A549 (cell line): Measurements from ENCODE around the gene ACD. TPM values are rescaled to one million over a fixed set of nuclear protein-coding genes. Genes with fewer than 3 reads are reported as not detected.

ENCODE experiments used
- ATAC-seq, 2 experiments: fragments of 200-7000 bp in 1 of 2; fragments of >200 bp in 1 of 2; cut with Nextera tagmentation in 1 of 2; cut with Tn5 transposase in 1 of 2; 3 replicates each; pipeline versions ENCODE4 v1.8.0 to v1.9.1; 2018 to 2020; ENCODE audit warnings: mild to moderate bottlenecking in 1 of 2, moderate library complexity in 1 of 2
- CTCF ChIA-PET: fragments of 300-600 bp; sonication (Branson Sonifier 250); formaldehyde crosslinking; extraction: SDS; loops from one replicate; lab custom pipeline; 2021; ENCODE audit warnings: antibody characterized with exemption, inconsistent platforms; lab: Yijun Ruan, JAX
- POLR2A ChIA-PET: fragments of 350-600 bp; formaldehyde crosslinking; extraction: SDS; loops from one replicate; lab custom pipeline; 2021; ENCODE audit warnings: antibody characterized with exemption, inconsistent platforms; lab: Yijun Ruan, JAX
- DNase-seq, 2 experiments: peaks; one replicate each; pipeline versions ENCODE4 v3.0.0 to v3.0.0-alpha.2; 2011 to 2016; ENCODE audit warnings: low read depth in 1 of 2, low spot score in 1 of 2
- FAIRE-seq: peaks from 2 replicates; lab custom pipeline; 2011; peaks lifted over from hg19 to GRCh38; lab: Jason Lieb, UNC
- H3K27ac ChIP-seq, 2 experiments: fragments of >200 bp; sonication (Bioruptor Twin); formaldehyde crosslinking; 3 replicates each; pipeline ENCODE4 v1.5.1; 2016 to 2017
- H3K4me1 ChIP-seq: fragments of >200 bp; sonication (Bioruptor Twin); formaldehyde crosslinking; 3 replicates; pipeline ENCODE4 v1.6.1; 2016
- H3K4me2 ChIP-seq: fragments of >200 bp; sonication (Bioruptor Twin); formaldehyde crosslinking; 3 replicates; pipeline ENCODE4 v1.6.1; 2016
- H3K4me3 ChIP-seq: fragments of >200 bp; sonication (Bioruptor Twin); formaldehyde crosslinking; 3 replicates; pipeline ENCODE4 v1.5.1; 2016
- H3K9me3 ChIP-seq: fragments of >200 bp; sonication (Bioruptor Twin); formaldehyde crosslinking; 3 replicates; pipeline ENCODE4 v1.6.1; 2016
- BHLHE40 ChIP-seq: IDR thresholded peaks from 2 replicates; pipeline ENCODE4 v1.6.1; 2012; ENCODE audit warnings: low read depth, low read length, inconsistent platforms
- CHD2 ChIP-seq: fragments of 150-350 bp; IDR thresholded peaks from 2 replicates; pipeline ENCODE4 v1.6.1; 2014; ENCODE audit warnings: low read length; ENCODE audit not compliant: partially characterized antibody
- EHMT2 ChIP-seq: fragments of 200-600 bp; sonication (generic); IDR thresholded peaks from 2 replicates; pipeline ENCODE4 v1.6.1; 2016; ENCODE audit warnings: antibody characterized with exemption, low read depth, mild to moderate bottlenecking, moderate library complexity
- EP300 ChIP-seq, 2 experiments: fragments of >200 bp; sonication (Bioruptor Twin); formaldehyde crosslinking; IDR thresholded peaks; 2 replicates in 1 of 2; 3 replicates in 1 of 2; pipeline ENCODE4 v1.6.1; 2016 to 2017
- FOSB ChIP-seq: fragments of 250-450 bp; sonication (Bioruptor Pico); IDR thresholded peaks from 2 replicates; pipeline ENCODE4 v1.5.0; 2020; ENCODE audit warnings: mild to moderate bottlenecking, moderate library complexity
- GATA3 ChIP-seq: IDR thresholded peaks from 2 replicates; pipeline ENCODE4 v1.6.1; 2012; ENCODE audit warnings: borderline replicate concordance
- HOXA7 ChIP-seq: fragments of 250-450 bp; sonication (Bioruptor Pico); IDR thresholded peaks from 2 replicates; pipeline ENCODE4 v1.5.0; 2020; ENCODE audit warnings: mild to moderate bottlenecking, moderate library complexity
- HOXB5 ChIP-seq: fragments of 250-450 bp; sonication (Bioruptor Pico); IDR thresholded peaks from 2 replicates; pipeline ENCODE4 v1.5.0; 2020; ENCODE audit warnings: mild to moderate bottlenecking, moderate library complexity
- KDM1A ChIP-seq: fragments of 200-600 bp; sonication (generic); IDR thresholded peaks from 2 replicates; pipeline ENCODE4 v1.6.1; 2016; ENCODE audit warnings: low read depth, mild to moderate bottlenecking
- KDM5A ChIP-seq: fragments of 200-600 bp; sonication (generic); IDR thresholded peaks from 2 replicates; pipeline ENCODE4 v1.6.1; 2016; ENCODE audit warnings: antibody characterized with exemption, mild to moderate bottlenecking
- MYC ChIP-seq: IDR thresholded peaks from 2 replicates; pipeline ENCODE4 v1.6.1; 2012; ENCODE audit warnings: mild to moderate bottlenecking, inconsistent platforms, low read length, improper control_type of control experiment, borderline replicate concordance
- NFE2L2 ChIP-seq: fragments of 150-350 bp; conservative IDR thresholded peaks from 2 replicates; pipeline ENCODE4 v1.6.1; 2014; ENCODE audit warnings: low read length
- NPAS2 ChIP-seq: fragments of 250-450 bp; sonication (Bioruptor Pico); IDR thresholded peaks from 2 replicates; pipeline ENCODE4 v1.8.0; 2022; ENCODE audit warnings: mild to moderate bottlenecking, moderate library complexity, borderline replicate concordance
- PHF8 ChIP-seq: fragments of 200-600 bp; sonication (generic); IDR thresholded peaks from 2 replicates; pipeline ENCODE4 v1.6.1; 2016; ENCODE audit warnings: low read depth, mild to moderate bottlenecking, antibody characterized with exemption, moderate library complexity, borderline replicate concordance
- POLR2A ChIP-seq: IDR thresholded peaks from 2 replicates; pipeline ENCODE4 v1.6.1; 2012; ENCODE audit warnings: mild to moderate bottlenecking, low read length
- RAD21 ChIP-seq, 2 experiments: fragments of >200 bp in 1 of 2; sonication (Bioruptor Twin) in 1 of 2; formaldehyde crosslinking in 1 of 2; IDR thresholded peaks in 1 of 2; conservative IDR thresholded peaks in 1 of 2; 2 replicates in 1 of 2; 3 replicates in 1 of 2; pipeline ENCODE4 v1.6.1; 2012 to 2018; ENCODE audit warnings: inconsistent platforms in 1 of 2
- RARB ChIP-seq: fragments of 250-450 bp; sonication (Bioruptor Pico); IDR thresholded peaks from 2 replicates; pipeline ENCODE4 v1.8.0; 2021; ENCODE audit warnings: mild to moderate bottlenecking, moderate library complexity
- RFX5 ChIP-seq: fragments of 450-650 bp; IDR thresholded peaks from 2 replicates; pipeline ENCODE4 v1.7.1; 2014; ENCODE audit warnings: antibody characterized with exemption, mild to moderate bottlenecking, moderate library complexity
- RNF2 ChIP-seq: fragments of 200-600 bp; sonication (generic); IDR thresholded peaks from 2 replicates; pipeline ENCODE4 v1.6.1; 2016; ENCODE audit warnings: low read depth, mild to moderate bottlenecking, antibody characterized with exemption, moderate library complexity, borderline replicate concordance
- SREBF2 ChIP-seq: fragments of 450-650 bp; IDR thresholded peaks from 2 replicates; pipeline ENCODE4 v1.6.1; 2014; ENCODE audit warnings: mild to moderate bottlenecking, moderate library complexity
- ZFP36 ChIP-seq: fragments of 450-650 bp; IDR thresholded peaks from 2 replicates; pipeline ENCODE4 v1.6.1; 2014; ENCODE audit warnings: borderline replicate concordance; ENCODE audit not compliant: partially characterized antibody
- ZSCAN20 ChIP-seq: fragments of 250-450 bp; sonication (Bioruptor Pico); IDR thresholded peaks from 2 replicates; pipeline ENCODE4 v1.8.0; 2022; ENCODE audit warnings: mild to moderate bottlenecking, moderate library complexity
- WGBS: methylation state at CpG from one replicate; pipeline ENCODE4 v1.1.6; 2017; ENCODE audit errors: missing lambda C conversion rate; 5-methylcytosine and 5-hydroxymethylcytosine counted together
- polyA plus RNA-seq, 4 experiments: library from polyadenylated mRNA; depleted of rRNA in 3 of 4; stranded (reverse); fragments of >200 nt; fragmentation: RNase III in 1 of 4; extraction: RNeasy Plus Mini Kit Qiagen cat#74134 plus additional on column Dnase treatment in 1 of 4; gene quantifications; 2 replicates in 3 of 4; 3 replicates in 1 of 4; pipeline ENCODE4 v1.2.3, GENCODE V29; 2011 to 2017
- TF ChIP-seq, protein P1 (sequence below): fragments of >200 bp; sonication (Bioruptor Twin); formaldehyde crosslinking; IDR thresholded peaks from 2 replicates; pipeline ENCODE4 v1.6.1; 2016
- TF ChIP-seq, protein P2 (sequence below): IDR thresholded peaks from 2 replicates; pipeline ENCODE4 v1.6.1; 2012
- TF ChIP-seq, protein P3 (sequence below): fragments of >200 bp; sonication (Bioruptor Twin); formaldehyde crosslinking; IDR thresholded peaks from 3 replicates; pipeline ENCODE4 v1.5.1; 2016
- TF ChIP-seq, protein P4 (sequence below): fragments of 200-600 bp; sonication (generic); IDR thresholded peaks from 2 replicates; pipeline ENCODE4 v1.6.1; 2016; ENCODE audit warnings: antibody characterized with exemption, mild to moderate bottlenecking, moderate library complexity
- TF ChIP-seq, protein P5 (sequence below): IDR thresholded peaks from 2 replicates; pipeline ENCODE4 v1.6.1; 2012; ENCODE audit warnings: low read depth, borderline replicate concordance
- TF ChIP-seq, protein P6 (sequence below): fragments of 150-350 bp; IDR thresholded peaks from 2 replicates; pipeline ENCODE4 v1.6.1; 2014; ENCODE audit warnings: low read depth, mild to moderate bottlenecking, low read length

ACD gene
- polyA plus RNA-seq, 2 of the 4 experiments (the other 2 are of a cell fraction) = 19.4 to 26.4 TPM

DNA sequence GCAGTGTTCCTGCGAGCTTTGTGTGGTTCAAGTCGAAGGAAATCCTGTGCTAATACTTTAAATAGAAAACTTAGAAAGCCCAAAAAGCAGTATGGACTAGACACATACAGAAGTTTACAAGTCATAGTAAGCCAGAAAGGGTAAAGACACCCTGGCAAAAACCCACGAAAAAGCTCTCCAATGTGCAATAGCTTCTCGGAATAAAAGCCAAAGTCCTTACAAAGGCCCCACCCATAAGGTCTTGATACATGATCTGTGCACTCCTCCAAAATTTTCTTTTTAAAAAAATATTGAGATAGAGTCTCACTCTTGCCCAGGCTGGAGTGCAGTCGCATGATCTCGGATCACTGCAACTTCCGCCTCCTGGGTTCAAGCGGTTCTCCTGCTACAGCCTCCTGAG, 16.9 kb upstream of the ACD start:
- FAIRE-seq = no peak
- no peak overlapping the region for H3K27ac ChIP-seq
- H3K4me2 ChIP-seq = no peak overlapping the region
- H3K4me1 ChIP-seq = no peaks in the 10 kb centered on the region
- H3K4me3 ChIP-seq = no peak overlapping the region
- CTCF ChIA-PET = interaction anchor here (0.6 to 16.7 kb wide), 7 partner anchors 9 to 294 kb away, joined by 3 to 174 read pairs (median 5); no protein-coding TSS in a partner anchor
- TF ChIP-seq EHMT2 (no peak), PHF8 (no peak), SREBF2 (no peak), ZFP36 (no peak), RAD21 (conservative IDR thresholded peaks at IDR 0.05 in 1 of 2, IDR thresholded peaks at IDR 0.05 in 1 of 2) (no peak), RFX5 (no peak), NPAS2 (no peak), HOXA7 (CRISPR knock-in tag) (no peak), HOXB5 (CRISPR knock-in tag) (no peak), BHLHE40 (no peak), NFE2L2 (no peak), MYC (no peak), CHD2 (no peak), EP300 (IDR thresholded peaks at IDR 0.05) (no peak), GATA3 (no peak), POLR2A (no peak)
- TF ChIP-seq, protein P1, sequence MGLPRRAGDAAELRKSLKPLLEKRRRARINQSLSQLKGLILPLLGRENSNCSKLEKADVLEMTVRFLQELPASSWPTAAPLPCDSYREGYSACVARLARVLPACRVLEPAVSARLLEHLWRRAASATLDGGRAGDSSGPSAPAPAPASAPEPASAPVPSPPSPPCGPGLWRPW = no peak
- TF ChIP-seq, protein P2, sequence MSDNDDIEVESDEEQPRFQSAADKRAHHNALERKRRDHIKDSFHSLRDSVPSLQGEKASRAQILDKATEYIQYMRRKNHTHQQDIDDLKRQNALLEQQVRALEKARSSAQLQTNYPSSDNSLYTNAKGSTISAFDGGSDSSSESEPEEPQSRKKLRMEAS = no peak
- TF ChIP-seq, protein P3, sequence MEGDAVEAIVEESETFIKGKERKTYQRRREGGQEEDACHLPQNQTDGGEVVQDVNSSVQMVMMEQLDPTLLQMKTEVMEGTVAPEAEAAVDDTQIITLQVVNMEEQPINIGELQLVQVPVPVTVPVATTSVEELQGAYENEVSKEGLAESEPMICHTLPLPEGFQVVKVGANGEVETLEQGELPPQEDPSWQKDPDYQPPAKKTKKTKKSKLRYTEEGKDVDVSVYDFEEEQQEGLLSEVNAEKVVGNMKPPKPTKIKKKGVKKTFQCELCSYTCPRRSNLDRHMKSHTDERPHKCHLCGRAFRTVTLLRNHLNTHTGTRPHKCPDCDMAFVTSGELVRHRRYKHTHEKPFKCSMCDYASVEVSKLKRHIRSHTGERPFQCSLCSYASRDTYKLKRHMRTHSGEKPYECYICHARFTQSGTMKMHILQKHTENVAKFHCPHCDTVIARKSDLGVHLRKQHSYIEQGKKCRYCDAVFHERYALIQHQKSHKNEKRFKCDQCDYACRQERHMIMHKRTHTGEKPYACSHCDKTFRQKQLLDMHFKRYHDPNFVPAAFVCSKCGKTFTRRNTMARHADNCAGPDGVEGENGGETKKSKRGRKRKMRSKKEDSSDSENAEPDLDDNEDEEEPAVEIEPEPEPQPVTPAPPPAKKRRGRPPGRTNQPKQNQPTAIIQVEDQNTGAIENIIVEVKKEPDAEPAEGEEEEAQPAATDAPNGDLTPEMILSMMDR = no peak
- TF ChIP-seq, all 56 proteins: peak for 0
- POLR2A ChIA-PET = no interaction called here
- no peak for ATAC-seq
- H3K9me3 ChIP-seq = no peaks in the 10 kb centered on the region
- DNase-seq = no peak
- 88% methylated on average over 8 of the region's 8 CpGs for WGBS

DNA sequence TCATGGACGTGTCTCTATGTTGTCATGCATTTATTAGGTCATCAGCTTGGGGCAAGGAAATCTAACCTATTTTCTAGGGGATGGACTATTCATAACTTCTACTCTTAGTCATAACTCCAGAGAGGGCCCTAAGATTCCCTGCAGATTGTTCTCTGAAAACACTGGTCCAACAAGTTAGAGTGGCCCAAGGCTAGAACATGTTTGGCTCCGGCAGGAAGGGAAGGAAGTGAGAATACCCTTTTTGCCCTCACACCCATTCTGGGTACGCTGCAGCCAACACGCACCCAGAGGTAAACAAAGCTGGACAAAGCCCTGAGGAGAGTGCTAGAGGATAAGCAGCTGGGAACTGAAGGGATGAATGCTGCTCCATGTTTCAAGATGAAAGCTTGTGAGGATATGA, 16.5 kb upstream of the ACD start:
- no peak overlapping the region for H3K27ac ChIP-seq
- no peak overlapping the region for H3K4me2 ChIP-seq
- no peak for DNase-seq
- H3K4me3 ChIP-seq = no peak overlapping the region
- POLR2A ChIA-PET = no interaction called here
- WGBS = 82% methylated on average over 4 of the region's 4 CpGs
- no peak for FAIRE-seq
- ATAC-seq = no peak
- no peak for TF ChIP-seq RARB (CRISPR knock-in tag)
- H3K4me1 ChIP-seq = no peaks in the 10 kb centered on the region
- CTCF ChIA-PET = interaction anchor here (0.6 to 16.7 kb wide), 8 partner anchors 8 to 295 kb away, joined by 3 to 174 read pairs (median 4); no protein-coding TSS in a partner anchor
- H3K9me3 ChIP-seq = no peaks in the 10 kb centered on the region

DNA sequence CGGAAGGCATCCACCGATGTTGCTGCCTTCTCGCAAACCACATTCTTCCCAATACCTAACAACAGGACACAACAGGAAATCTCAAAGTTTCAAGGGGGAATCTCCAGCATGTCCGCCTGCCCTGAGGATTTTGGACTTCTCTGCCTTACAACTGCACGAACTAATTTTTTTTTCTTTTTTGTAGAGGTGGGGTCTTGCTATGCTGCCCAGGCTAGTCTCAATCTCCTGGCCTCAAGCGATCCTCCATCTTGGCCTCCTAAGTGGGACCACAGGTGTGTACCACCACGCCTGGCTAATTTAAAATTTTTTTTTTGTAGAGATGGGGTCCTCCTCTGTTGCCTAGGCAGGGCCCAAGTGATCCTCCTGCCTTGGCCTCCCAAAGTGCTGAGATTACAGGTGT, 15.9 kb upstream of the ACD start:
- Histone ChIP-seq H3K4me2 (no peak overlapping the region), H3K4me3 (no peak overlapping the region), H3K4me1 (no peaks in the 10 kb centered on the region), H3K27ac (no peak overlapping the region), H3K9me3 (no peaks in the 10 kb centered on the region)
- DNase-seq (no peak), FAIRE-seq (no peak), ATAC-seq (no peak)
- CTCF ChIA-PET = interaction anchor here (0.6 to 16.7 kb wide), 5 partner anchors 8 to 155 kb away, joined by 3 to 174 read pairs (median 5); no protein-coding TSS in a partner anchor
- POLR2A ChIA-PET = no interaction called here
- 91% methylated on average over 7 of the region's 7 CpGs for WGBS
- no peak for TF ChIP-seq KDM5A
- no peak for TF ChIP-seq FOSB
- no peak for TF ChIP-seq HOXB5 (CRISPR knock-in tag)
- no peak for TF ChIP-seq RNF2
- TF ChIP-seq, protein P4, sequence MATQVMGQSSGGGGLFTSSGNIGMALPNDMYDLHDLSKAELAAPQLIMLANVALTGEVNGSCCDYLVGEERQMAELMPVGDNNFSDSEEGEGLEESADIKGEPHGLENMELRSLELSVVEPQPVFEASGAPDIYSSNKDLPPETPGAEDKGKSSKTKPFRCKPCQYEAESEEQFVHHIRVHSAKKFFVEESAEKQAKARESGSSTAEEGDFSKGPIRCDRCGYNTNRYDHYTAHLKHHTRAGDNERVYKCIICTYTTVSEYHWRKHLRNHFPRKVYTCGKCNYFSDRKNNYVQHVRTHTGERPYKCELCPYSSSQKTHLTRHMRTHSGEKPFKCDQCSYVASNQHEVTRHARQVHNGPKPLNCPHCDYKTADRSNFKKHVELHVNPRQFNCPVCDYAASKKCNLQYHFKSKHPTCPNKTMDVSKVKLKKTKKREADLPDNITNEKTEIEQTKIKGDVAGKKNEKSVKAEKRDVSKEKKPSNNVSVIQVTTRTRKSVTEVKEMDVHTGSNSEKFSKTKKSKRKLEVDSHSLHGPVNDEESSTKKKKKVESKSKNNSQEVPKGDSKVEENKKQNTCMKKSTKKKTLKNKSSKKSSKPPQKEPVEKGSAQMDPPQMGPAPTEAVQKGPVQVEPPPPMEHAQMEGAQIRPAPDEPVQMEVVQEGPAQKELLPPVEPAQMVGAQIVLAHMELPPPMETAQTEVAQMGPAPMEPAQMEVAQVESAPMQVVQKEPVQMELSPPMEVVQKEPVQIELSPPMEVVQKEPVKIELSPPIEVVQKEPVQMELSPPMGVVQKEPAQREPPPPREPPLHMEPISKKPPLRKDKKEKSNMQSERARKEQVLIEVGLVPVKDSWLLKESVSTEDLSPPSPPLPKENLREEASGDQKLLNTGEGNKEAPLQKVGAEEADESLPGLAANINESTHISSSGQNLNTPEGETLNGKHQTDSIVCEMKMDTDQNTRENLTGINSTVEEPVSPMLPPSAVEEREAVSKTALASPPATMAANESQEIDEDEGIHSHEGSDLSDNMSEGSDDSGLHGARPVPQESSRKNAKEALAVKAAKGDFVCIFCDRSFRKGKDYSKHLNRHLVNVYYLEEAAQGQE = no peak
- no peak for TF ChIP-seq EP300 (IDR thresholded peaks at IDR 0.05)
- TF ChIP-seq ZSCAN20 (CRISPR knock-in tag) = no peak
- TF ChIP-seq KDM1A = no peak
- no peak for TF ChIP-seq MYC
- TF ChIP-seq RARB (CRISPR knock-in tag) = no peak
- TF ChIP-seq, protein P5, sequence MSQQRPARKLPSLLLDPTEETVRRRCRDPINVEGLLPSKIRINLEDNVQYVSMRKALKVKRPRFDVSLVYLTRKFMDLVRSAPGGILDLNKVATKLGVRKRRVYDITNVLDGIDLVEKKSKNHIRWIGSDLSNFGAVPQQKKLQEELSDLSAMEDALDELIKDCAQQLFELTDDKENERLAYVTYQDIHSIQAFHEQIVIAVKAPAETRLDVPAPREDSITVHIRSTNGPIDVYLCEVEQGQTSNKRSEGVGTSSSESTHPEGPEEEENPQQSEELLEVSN = no peak
- TF ChIP-seq, protein P6, sequence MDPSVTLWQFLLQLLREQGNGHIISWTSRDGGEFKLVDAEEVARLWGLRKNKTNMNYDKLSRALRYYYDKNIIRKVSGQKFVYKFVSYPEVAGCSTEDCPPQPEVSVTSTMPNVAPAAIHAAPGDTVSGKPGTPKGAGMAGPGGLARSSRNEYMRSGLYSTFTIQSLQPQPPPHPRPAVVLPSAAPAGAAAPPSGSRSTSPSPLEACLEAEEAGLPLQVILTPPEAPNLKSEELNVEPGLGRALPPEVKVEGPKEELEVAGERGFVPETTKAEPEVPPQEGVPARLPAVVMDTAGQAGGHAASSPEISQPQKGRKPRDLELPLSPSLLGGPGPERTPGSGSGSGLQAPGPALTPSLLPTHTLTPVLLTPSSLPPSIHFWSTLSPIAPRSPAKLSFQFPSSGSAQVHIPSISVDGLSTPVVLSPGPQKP = no peak
